HepG2 (cell line): ENCODE data around the gene CARD19. TPM values are rescaled to one million over a fixed set of nuclear protein-coding genes. Genes with fewer than 3 reads are reported as not detected.
A peak's percentile ranks its signal among the peaks of the same experiment; 100 is the strongest.

Source experiments
- ETV6 ChIP-seq: sonication (generic); formaldehyde crosslinking; conservative IDR thresholded peaks from 2 replicates; pipeline ENCODE4 v1.4.0; 2020; ENCODE audit warnings: missing genetic modification reagents
- GATAD2A ChIP-seq: IDR thresholded peaks from 2 replicates; pipeline ENCODE4 v1.6.1; 2016
- KLF16 ChIP-seq, 2 experiments: sonication (generic) in 1 of 2; formaldehyde crosslinking in 1 of 2; IDR thresholded peaks; 2 replicates each; pipeline versions ENCODE4 v1.6.1 to v1.8.0; 2016 to 2023; ENCODE audit warnings: missing genetic modification reagents in 2 of 2, missing compliant biosample characterization in 1 of 2
- MED13 ChIP-seq: sonication (generic); formaldehyde crosslinking; IDR thresholded peaks from 2 replicates; pipeline ENCODE4 v1.5.0; 2020; ENCODE audit warnings: missing genetic modification reagents
- MIXL1 ChIP-seq: IDR thresholded peaks from 2 replicates; pipeline ENCODE4 v1.6.1; 2016
- NR2C2 ChIP-seq: sonication (generic); formaldehyde crosslinking; IDR thresholded peaks from 2 replicates; pipeline ENCODE4 v1.4.0; 2020; ENCODE audit warnings: missing genetic modification reagents, mild to moderate bottlenecking, moderate library complexity, borderline replicate concordance
- PITX1 ChIP-seq: sonication (generic); formaldehyde crosslinking; IDR thresholded peaks from 2 replicates; pipeline ENCODE4 v1.5.1; 2020; ENCODE audit warnings: mild to moderate bottlenecking, missing genetic modification reagents
- SMARCC2 ChIP-seq: fragments of 450-650 bp; IDR thresholded peaks from 2 replicates; pipeline ENCODE4 v1.6.1; 2017; ENCODE audit warnings: antibody characterized with exemption, mild to moderate bottlenecking
- TEAD3 ChIP-seq: optimal IDR thresholded peaks from 2 replicates; pipeline ENCODE3; 2016; ENCODE audit warnings: borderline replicate concordance
- ZBTB7A ChIP-seq: sonication (generic); formaldehyde crosslinking; IDR thresholded peaks from 2 replicates; pipeline ENCODE4 v1.8.0; 2022; ENCODE audit warnings: mild to moderate bottlenecking, missing genetic modification reagents
- ZBTB7B ChIP-seq: sonication (generic); formaldehyde crosslinking; IDR thresholded peaks from 2 replicates; pipeline ENCODE4 v1.4.0; 2020; ENCODE audit warnings: missing genetic modification reagents
- ZIK1 ChIP-seq: sonication (generic); formaldehyde crosslinking; IDR thresholded peaks from 2 replicates; pipeline ENCODE4 v1.5.0; 2020; ENCODE audit warnings: mild to moderate bottlenecking, low read depth, missing genetic modification reagents, borderline replicate concordance
- ZNF510 ChIP-seq: sonication (generic); formaldehyde crosslinking; IDR thresholded peaks from 2 replicates; pipeline ENCODE4 v1.4.0; 2020; ENCODE audit warnings: low read depth, mild to moderate bottlenecking, missing genetic modification reagents
- ZNF550 ChIP-seq: sonication (generic); formaldehyde crosslinking; IDR thresholded peaks from 2 replicates; pipeline ENCODE4 v1.4.0; 2020; ENCODE audit warnings: mild to moderate bottlenecking, missing genetic modification reagents, borderline replicate concordance
- ZNF607 ChIP-seq: sonication (generic); formaldehyde crosslinking; IDR thresholded peaks from 2 replicates; pipeline ENCODE4 v1.5.1; 2020; ENCODE audit warnings: missing genetic modification reagents, mild to moderate bottlenecking, borderline replicate concordance
- ZNF614 ChIP-seq: IDR thresholded peaks from 2 replicates; pipeline ENCODE4 v1.6.1; 2018; ENCODE audit warnings: missing biosample characterization, missing genetic modification reagents, inconsistent platforms, borderline replicate concordance
- polyA plus RNA-seq, 8 experiments: library from polyadenylated mRNA; depleted of rRNA in 3 of 8; stranded (reverse) in 7 of 8; unstranded in 1 of 8; fragments of >200 nt; fragmentation: Illumina TruSeq in 4 of 8; extraction: Trizol in 4 of 8; gene quantifications; 2 replicates each; pipeline versions ENCODE4 v1.2.1 to v1.2.3, GENCODE V29; 2011 to 2016; ENCODE audit warnings: low read depth in 4 of 8, missing spikeins in 1 of 8, mixed read lengths in 1 of 8; ENCODE audit not compliant: insufficient read depth in 1 of 8
- total RNA-seq, 5 experiments: library from RNA; depleted of rRNA; stranded (reverse); fragments of >200 nt; fragmentation: Illumina TruSeq; extraction: Trizol; gene quantifications; 2 replicates each; pipeline ENCODE4 v1.2.3, GENCODE V29; 2016; ENCODE audit warnings: low read depth in 1 of 5
- TF ChIP-seq, protein P1 (sequence below): sonication (generic); formaldehyde crosslinking; IDR thresholded peaks from 2 replicates; pipeline ENCODE4 v1.4.0; 2020; ENCODE audit warnings: missing genetic modification reagents
- TF ChIP-seq, protein P2 (sequence below): sonication (generic); formaldehyde crosslinking; IDR thresholded peaks from 2 replicates; pipeline ENCODE4 v1.4.0; 2020; ENCODE audit warnings: missing genetic modification reagents

CARD19 gene
- total and polyA plus RNA-seq, 2 of the 13 experiments (the other 11 are each of a cell fraction or from before 2014, with no cell fraction given), result 18.4 to 47.2 TPM

DNA sequence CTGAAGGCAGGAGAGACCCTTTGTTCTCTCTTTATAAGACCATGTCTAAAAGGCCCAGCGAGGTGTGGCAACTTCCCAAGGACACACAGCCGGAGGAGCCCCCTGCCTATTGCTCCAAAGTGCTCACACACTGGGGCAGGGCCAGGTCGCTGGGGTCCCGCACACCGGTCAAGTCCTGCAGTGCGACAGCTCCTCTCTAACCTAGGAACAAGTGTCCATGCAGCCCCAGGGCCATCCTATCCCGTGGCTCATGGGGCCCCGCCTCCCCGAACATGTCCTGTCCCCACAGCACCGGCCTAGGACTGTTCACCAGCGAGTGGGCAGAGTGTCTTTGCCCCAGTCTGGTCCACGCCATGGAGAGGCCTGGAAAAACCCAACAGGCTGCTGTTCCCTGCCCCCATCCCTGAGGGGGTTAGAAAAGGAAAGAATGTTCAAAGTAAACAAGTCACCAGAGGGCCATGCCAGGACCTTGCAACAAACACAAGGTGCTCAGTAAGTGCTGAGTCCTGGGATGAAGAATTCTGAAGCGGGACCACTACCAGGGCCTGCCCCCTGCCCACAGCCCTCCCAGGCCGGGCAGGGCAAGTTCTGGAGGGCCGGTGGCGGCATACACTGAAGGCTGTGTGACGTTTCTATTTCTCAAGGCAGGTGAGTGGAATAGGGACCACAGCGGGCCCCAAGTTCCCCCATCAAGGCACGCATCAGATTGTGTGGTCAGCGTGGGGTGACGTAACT, 37.1 kb downstream of the CARD19 start (continued):
- TF ChIP-seq ZBTB7A (CRISPR knock-in tag) (no peak), ZNF607 (no peak), MIXL1 (no peak), SMARCC2 (no peak), ZNF614 (CRISPR knock-in tag) (no peak), ZNF510 (CRISPR knock-in tag) (0 out of 2 replicates have a peak, but pooled peaks have one; percentile 30), TEAD3 (peak; percentile 72), ZNF550 (no peak), PITX1 (CRISPR knock-in tag) (no peak), ZBTB7B (no peak; the same call in 1 of the 2 replicates), KLF16 (CRISPR knock-in tag; IDR thresholded peaks at IDR 0.05) (no peak), GATAD2A (CRISPR knock-in tag) (peak; percentile 51), ETV6 (CRISPR knock-in tag) (no peak), MED13 (CRISPR knock-in tag) (no peak; the same call in 1 of the 2 replicates), ZIK1 (no peak), NR2C2 (CRISPR knock-in tag) (no peak)
- TF ChIP-seq, protein P1, sequence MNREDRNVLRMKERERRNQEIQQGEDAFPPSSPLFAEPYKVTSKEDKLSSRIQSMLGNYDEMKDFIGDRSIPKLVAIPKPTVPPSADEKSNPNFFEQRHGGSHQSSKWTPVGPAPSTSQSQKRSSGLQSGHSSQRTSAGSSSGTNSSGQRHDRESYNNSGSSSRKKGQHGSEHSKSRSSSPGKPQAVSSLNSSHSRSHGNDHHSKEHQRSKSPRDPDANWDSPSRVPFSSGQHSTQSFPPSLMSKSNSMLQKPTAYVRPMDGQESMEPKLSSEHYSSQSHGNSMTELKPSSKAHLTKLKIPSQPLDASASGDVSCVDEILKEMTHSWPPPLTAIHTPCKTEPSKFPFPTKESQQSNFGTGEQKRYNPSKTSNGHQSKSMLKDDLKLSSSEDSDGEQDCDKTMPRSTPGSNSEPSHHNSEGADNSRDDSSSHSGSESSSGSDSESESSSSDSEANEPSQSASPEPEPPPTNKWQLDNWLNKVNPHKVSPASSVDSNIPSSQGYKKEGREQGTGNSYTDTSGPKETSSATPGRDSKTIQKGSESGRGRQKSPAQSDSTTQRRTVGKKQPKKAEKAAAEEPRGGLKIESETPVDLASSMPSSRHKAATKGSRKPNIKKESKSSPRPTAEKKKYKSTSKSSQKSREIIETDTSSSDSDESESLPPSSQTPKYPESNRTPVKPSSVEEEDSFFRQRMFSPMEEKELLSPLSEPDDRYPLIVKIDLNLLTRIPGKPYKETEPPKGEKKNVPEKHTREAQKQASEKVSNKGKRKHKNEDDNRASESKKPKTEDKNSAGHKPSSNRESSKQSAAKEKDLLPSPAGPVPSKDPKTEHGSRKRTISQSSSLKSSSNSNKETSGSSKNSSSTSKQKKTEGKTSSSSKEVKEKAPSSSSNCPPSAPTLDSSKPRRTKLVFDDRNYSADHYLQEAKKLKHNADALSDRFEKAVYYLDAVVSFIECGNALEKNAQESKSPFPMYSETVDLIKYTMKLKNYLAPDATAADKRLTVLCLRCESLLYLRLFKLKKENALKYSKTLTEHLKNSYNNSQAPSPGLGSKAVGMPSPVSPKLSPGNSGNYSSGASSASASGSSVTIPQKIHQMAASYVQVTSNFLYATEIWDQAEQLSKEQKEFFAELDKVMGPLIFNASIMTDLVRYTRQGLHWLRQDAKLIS (CRISPR knock-in tag), result no peak
- TF ChIP-seq, protein P2, sequence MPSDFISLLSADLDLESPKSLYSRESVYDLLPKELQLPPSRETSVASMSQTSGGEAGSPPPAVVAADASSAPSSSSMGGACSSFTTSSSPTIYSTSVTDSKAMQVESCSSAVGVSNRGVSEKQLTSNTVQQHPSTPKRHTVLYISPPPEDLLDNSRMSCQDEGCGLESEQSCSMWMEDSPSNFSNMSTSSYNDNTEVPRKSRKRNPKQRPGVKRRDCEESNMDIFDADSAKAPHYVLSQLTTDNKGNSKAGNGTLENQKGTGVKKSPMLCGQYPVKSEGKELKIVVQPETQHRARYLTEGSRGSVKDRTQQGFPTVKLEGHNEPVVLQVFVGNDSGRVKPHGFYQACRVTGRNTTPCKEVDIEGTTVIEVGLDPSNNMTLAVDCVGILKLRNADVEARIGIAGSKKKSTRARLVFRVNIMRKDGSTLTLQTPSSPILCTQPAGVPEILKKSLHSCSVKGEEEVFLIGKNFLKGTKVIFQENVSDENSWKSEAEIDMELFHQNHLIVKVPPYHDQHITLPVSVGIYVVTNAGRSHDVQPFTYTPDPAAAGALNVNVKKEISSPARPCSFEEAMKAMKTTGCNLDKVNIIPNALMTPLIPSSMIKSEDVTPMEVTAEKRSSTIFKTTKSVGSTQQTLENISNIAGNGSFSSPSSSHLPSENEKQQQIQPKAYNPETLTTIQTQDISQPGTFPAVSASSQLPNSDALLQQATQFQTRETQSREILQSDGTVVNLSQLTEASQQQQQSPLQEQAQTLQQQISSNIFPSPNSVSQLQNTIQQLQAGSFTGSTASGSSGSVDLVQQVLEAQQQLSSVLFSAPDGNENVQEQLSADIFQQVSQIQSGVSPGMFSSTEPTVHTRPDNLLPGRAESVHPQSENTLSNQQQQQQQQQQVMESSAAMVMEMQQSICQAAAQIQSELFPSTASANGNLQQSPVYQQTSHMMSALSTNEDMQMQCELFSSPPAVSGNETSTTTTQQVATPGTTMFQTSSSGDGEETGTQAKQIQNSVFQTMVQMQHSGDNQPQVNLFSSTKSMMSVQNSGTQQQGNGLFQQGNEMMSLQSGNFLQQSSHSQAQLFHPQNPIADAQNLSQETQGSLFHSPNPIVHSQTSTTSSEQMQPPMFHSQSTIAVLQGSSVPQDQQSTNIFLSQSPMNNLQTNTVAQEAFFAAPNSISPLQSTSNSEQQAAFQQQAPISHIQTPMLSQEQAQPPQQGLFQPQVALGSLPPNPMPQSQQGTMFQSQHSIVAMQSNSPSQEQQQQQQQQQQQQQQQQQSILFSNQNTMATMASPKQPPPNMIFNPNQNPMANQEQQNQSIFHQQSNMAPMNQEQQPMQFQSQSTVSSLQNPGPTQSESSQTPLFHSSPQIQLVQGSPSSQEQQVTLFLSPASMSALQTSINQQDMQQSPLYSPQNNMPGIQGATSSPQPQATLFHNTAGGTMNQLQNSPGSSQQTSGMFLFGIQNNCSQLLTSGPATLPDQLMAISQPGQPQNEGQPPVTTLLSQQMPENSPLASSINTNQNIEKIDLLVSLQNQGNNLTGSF (CRISPR knock-in tag), result 0 out of 2 replicates have a peak, but pooled peaks have one; percentile 73
